Tibial nerve (tissue), 4 donors: ENCODE results near the gene ITIH3.

Source experiments
- EP300 ChIP-seq, 2 donors: sonication (generic); formaldehyde crosslinking; IDR thresholded peaks; one replicate each; pipeline ENCODE4 v1.6.1; 2017; ENCODE audit warnings: antibody characterized with exemption in 2 of 2, mild to moderate bottlenecking in 1 of 2
- TF ChIP-seq, protein P1 (sequence below), 5 experiments: fragments of 200-600 bp in 3 of 5; fragments of 450-650 bp in 2 of 5; sonication (generic) in 3 of 5; IDR thresholded peaks; one replicate each; pipeline ENCODE4 v1.5.1; 2016 to 2019; ENCODE audit warnings: antibody characterized with exemption in 5 of 5, mild to moderate bottlenecking in 3 of 5, moderate library complexity in 2 of 5

DNA sequence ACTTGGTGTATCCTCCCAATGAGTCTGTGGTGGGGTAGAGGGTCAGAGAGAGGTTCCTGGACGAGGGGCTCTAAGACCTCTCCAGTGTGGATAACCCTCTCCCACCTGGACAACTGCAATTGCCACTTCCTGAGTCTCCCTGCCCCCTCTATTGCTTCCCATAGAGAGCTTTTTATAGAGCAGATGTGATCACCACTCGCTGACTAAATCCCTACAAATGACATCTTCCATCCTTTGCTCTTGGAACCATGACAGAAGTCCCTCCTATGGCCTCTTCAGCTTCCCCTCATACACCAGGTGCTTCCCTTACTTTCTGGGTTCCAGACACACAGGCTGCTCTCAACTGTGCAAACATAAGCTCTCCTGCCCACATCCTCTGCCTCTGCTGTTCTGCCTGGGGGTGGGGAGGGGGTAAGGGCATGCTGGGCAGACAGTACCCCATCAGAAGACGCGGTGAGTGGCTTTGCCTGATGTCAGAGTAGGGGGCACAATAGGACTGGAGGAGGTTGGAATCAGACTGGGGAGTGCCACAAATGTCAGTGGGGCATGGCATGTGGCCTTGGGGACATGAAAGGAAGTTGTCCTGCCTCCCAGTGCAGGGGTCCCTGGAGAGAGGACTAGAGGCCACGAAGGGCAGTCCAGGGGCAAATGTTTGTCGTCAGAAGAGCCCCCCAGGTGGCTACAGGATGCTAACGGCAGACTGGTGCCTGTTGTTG is 15.2 kb downstream of the ITIH3 start:
- TF ChIP-seq, protein P1, sequence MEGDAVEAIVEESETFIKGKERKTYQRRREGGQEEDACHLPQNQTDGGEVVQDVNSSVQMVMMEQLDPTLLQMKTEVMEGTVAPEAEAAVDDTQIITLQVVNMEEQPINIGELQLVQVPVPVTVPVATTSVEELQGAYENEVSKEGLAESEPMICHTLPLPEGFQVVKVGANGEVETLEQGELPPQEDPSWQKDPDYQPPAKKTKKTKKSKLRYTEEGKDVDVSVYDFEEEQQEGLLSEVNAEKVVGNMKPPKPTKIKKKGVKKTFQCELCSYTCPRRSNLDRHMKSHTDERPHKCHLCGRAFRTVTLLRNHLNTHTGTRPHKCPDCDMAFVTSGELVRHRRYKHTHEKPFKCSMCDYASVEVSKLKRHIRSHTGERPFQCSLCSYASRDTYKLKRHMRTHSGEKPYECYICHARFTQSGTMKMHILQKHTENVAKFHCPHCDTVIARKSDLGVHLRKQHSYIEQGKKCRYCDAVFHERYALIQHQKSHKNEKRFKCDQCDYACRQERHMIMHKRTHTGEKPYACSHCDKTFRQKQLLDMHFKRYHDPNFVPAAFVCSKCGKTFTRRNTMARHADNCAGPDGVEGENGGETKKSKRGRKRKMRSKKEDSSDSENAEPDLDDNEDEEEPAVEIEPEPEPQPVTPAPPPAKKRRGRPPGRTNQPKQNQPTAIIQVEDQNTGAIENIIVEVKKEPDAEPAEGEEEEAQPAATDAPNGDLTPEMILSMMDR (IDR thresholded peaks at IDR 0.05), result no peak
- no peak for TF ChIP-seq EP300 (IDR thresholded peaks at IDR 0.05)
